HepG2 (cell line): ENCODE data around the gene ZNF491. TPM values are rescaled to one million over a fixed set of nuclear protein-coding genes. Genes with fewer than 3 reads are reported as not detected.

ENCODE experiments used
- AGO2 ChIP-seq: fragments of 200-400 bp; formaldehyde crosslinking; optimal IDR thresholded peaks from 2 replicates; pipeline ENCODE3; 2017; ENCODE audit warnings: mild to moderate bottlenecking, low read depth, low read length, moderate library complexity
- ARNTL ChIP-seq: sonication (generic); formaldehyde crosslinking; IDR thresholded peaks from 2 replicates; pipeline ENCODE4 v1.4.0; 2020; ENCODE audit warnings: mild to moderate bottlenecking, missing genetic modification reagents
- ASH2L ChIP-seq: fragments of 300-600, 200-600 bp; sonication (generic); IDR thresholded peaks from 2 replicates; pipeline ENCODE4 v1.7.0; 2017; ENCODE audit warnings: low read depth, mild to moderate bottlenecking, moderate library complexity, mixed read lengths, low read length; ENCODE audit not compliant: insufficient read length
- BORCS8-MEF2B ChIP-seq: sonication (generic); formaldehyde crosslinking; IDR thresholded peaks from 2 replicates; pipeline ENCODE4 v1.8.0; 2022; ENCODE audit warnings: mild to moderate bottlenecking, missing genetic modification reagents
- DNMT1 ChIP-seq: sonication (generic); formaldehyde crosslinking; IDR thresholded peaks from 2 replicates; pipeline ENCODE4 v1.5.1; 2020; ENCODE audit warnings: mild to moderate bottlenecking, missing genetic modification reagents
- IKZF1 ChIP-seq: fragments of 450-650 bp; IDR thresholded peaks from 2 replicates; pipeline ENCODE4 v1.7.1; 2016
- IKZF4 ChIP-seq: sonication (generic); formaldehyde crosslinking; IDR thresholded peaks from 2 replicates; pipeline ENCODE4 v1.5.1; 2020; ENCODE audit warnings: borderline replicate concordance, mild to moderate bottlenecking, low read depth, missing genetic modification reagents; ENCODE audit errors: not compliant biosample characterization
- MED13 ChIP-seq: sonication (generic); formaldehyde crosslinking; IDR thresholded peaks from 2 replicates; pipeline ENCODE4 v1.5.0; 2020; ENCODE audit warnings: missing genetic modification reagents
- MEF2D ChIP-seq: sonication (generic); formaldehyde crosslinking; IDR thresholded peaks from 2 replicates; pipeline ENCODE4 v1.5.1; 2020; ENCODE audit warnings: mild to moderate bottlenecking, missing genetic modification reagents
- MXD4 ChIP-seq: IDR thresholded peaks from 2 replicates; pipeline ENCODE4 v1.6.1; 2016; ENCODE audit warnings: mild to moderate bottlenecking, missing biosample characterization, missing genetic modification reagents
- NCOA5 ChIP-seq: sonication (generic); formaldehyde crosslinking; IDR thresholded peaks from 2 replicates; pipeline ENCODE4 v1.4.0; 2020; ENCODE audit warnings: missing genetic modification reagents
- NRL ChIP-seq: sonication (generic); formaldehyde crosslinking; IDR thresholded peaks from 2 replicates; pipeline ENCODE4 v1.5.0; 2020; ENCODE audit warnings: missing genetic modification reagents, mild to moderate bottlenecking, moderate library complexity, borderline replicate concordance
- PAX8 ChIP-seq: sonication (generic); formaldehyde crosslinking; IDR thresholded peaks from 2 replicates; pipeline ENCODE4 v1.8.0; 2022; ENCODE audit warnings: mild to moderate bottlenecking, missing genetic modification reagents, borderline replicate concordance
- RBAK ChIP-seq: sonication (generic); formaldehyde crosslinking; IDR thresholded peaks from 2 replicates; pipeline ENCODE4 v1.5.1; 2020; ENCODE audit warnings: mild to moderate bottlenecking, missing genetic modification reagents
- RXRA ChIP-seq: sonication (generic); formaldehyde crosslinking; IDR thresholded peaks from 2 replicates; pipeline ENCODE4 v1.5.1; 2020; ENCODE audit warnings: missing genetic modification reagents
- SP5 ChIP-seq: IDR thresholded peaks from 2 replicates; pipeline ENCODE4 v1.6.1; 2016; ENCODE audit warnings: low read depth, borderline replicate concordance
- ZKSCAN8 ChIP-seq: IDR thresholded peaks from 2 replicates; pipeline ENCODE4 v1.6.1; 2016; ENCODE audit warnings: borderline replicate concordance, missing genetic modification reagents, missing compliant biosample characterization
- ZNF124 ChIP-seq: sonication (generic); formaldehyde crosslinking; IDR thresholded peaks from 2 replicates; pipeline ENCODE4 v1.4.0; 2020; ENCODE audit warnings: missing genetic modification reagents
- ZNF274 ChIP-seq: sonication (generic); formaldehyde crosslinking; IDR thresholded peaks from 2 replicates; pipeline ENCODE4 v1.5.1; 2020; ENCODE audit warnings: mild to moderate bottlenecking, missing genetic modification reagents
- ZNF619 ChIP-seq: sonication (generic); formaldehyde crosslinking; IDR thresholded peaks from 2 replicates; pipeline ENCODE4 v1.4.0; 2020; ENCODE audit warnings: mild to moderate bottlenecking, missing genetic modification reagents
- ZNF761 ChIP-seq: sonication (generic); formaldehyde crosslinking; conservative IDR thresholded peaks from 2 replicates; pipeline ENCODE4 v1.4.0; 2020; ENCODE audit warnings: mild to moderate bottlenecking, missing genetic modification reagents
- ZNF782 ChIP-seq: sonication (generic); formaldehyde crosslinking; IDR thresholded peaks from 2 replicates; pipeline ENCODE4 v1.4.0; 2020; ENCODE audit warnings: missing genetic modification reagents, mild to moderate bottlenecking, borderline replicate concordance
- polyA plus RNA-seq, 8 experiments: library from polyadenylated mRNA; depleted of rRNA in 3 of 8; stranded (reverse) in 7 of 8; unstranded in 1 of 8; fragments of >200 nt; fragmentation: Illumina TruSeq in 4 of 8; extraction: Trizol in 4 of 8; gene quantifications; 2 replicates each; pipeline versions ENCODE4 v1.2.1 to v1.2.3, GENCODE V29; 2011 to 2016; ENCODE audit warnings: low read depth in 4 of 8, missing spikeins in 1 of 8, mixed read lengths in 1 of 8; ENCODE audit not compliant: insufficient read depth in 1 of 8
- total RNA-seq, 5 experiments: library from RNA; depleted of rRNA; stranded (reverse); fragments of >200 nt; fragmentation: Illumina TruSeq; extraction: Trizol; gene quantifications; 2 replicates each; pipeline ENCODE4 v1.2.3, GENCODE V29; 2016; ENCODE audit warnings: low read depth in 1 of 5
- TF ChIP-seq, protein P1 (sequence below): sonication (generic); formaldehyde crosslinking; IDR thresholded peaks from 2 replicates; pipeline ENCODE4 v1.4.0; 2020; ENCODE audit warnings: missing genetic modification reagents, mild to moderate bottlenecking, borderline replicate concordance
- TF ChIP-seq, protein P2 (sequence below): sonication (generic); IDR thresholded peaks from 2 replicates; pipeline ENCODE4 v1.6.1; 2016; ENCODE audit warnings: low read depth, borderline replicate concordance
- TF ChIP-seq, protein P3 (sequence below): sonication (generic); formaldehyde crosslinking; IDR thresholded peaks from 2 replicates; pipeline ENCODE4 v1.4.0; 2020; ENCODE audit warnings: low read depth, mild to moderate bottlenecking, missing genetic modification reagents
- TF ChIP-seq, protein P4 (sequence below): sonication (generic); formaldehyde crosslinking; IDR thresholded peaks from 2 replicates; pipeline ENCODE4 v1.8.0; 2022; ENCODE audit warnings: mild to moderate bottlenecking, missing genetic modification reagents, moderate library complexity

The ZNF491 gene
- total and polyA plus RNA-seq, 2 of the 13 experiments (the other 11 are each of a cell fraction or from before 2014, with no cell fraction given): 0.57 to 2.2 TPM

DNA sequence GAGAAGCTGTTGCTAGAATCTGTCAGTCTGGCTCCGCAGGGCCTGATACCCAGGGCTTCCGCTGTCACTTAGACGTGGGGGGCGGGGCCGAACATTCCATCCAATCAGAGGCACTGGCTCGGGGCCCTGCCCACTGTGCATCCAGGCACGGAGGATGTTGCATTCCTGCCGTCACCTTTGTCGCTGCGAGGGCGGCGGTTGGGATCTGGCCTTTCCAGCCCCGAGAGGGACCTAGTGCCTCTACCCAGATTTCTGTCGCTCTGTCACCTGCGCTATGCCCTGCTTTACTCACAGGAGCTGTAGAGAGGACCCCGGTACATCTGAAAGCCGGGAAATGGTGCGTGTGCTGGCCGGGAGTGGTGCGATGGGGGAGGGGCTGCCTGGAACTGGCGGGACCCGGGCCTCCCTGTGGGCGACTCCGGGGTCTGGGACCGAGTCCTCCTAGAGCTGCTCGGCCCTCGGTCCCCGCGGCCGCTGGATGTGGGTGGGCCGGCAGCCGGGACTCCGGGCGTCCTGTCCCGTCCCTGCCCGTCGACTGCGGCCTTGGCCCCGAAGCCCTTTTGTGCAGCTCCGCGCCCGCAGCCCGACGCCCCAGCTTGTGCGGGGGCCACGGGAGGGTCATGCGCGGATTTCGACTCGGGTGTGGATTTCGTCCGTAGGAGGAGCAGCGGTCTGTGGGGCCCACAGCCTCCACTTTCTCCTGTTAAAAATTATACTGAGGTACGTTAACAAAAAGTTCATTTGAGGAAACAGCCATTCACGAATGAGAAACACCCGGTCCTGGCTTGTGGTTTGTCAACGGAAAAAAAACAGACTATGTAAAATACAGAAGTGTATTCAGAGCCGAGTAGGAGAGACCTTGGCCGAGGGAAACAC lies 50.5 kb downstream of the ZNF491 start, which contains the start of gene ZNF439 (continued):
- TF ChIP-seq, protein P1, sequence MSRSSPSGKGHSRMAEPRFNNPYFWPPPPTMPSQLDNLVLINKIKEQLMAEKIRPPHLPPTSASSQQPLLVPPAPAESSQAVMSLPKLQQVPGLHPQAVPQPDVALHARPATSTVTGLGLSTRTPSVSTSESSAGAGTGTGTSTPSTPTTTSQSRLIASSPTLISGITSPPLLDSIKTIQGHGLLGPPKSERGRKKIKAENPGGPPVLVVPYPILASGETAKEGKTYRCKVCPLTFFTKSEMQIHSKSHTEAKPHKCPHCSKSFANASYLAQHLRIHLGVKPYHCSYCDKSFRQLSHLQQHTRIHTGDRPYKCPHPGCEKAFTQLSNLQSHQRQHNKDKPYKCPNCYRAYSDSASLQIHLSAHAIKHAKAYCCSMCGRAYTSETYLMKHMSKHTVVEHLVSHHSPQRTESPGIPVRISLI (CRISPR knock-in tag): peak; percentile 10; the same call in 1 of the 2 replicates
- TF ChIP-seq MEF2D (CRISPR knock-in tag) (no peak; the same call in 1 of the 2 replicates), ZNF619 (CRISPR knock-in tag) (0 out of 2 replicates have a peak, but pooled peaks have one; percentile 23), ZNF124 (no peak), RXRA (CRISPR knock-in tag) (no peak; the same call in 1 of the 2 replicates), PAX8 (CRISPR knock-in tag) (0 out of 2 replicates have a peak, but pooled peaks have one; percentile 56), ZNF761 (CRISPR knock-in tag) (peak; percentile 83), AGO2 (no peak), MED13 (no peak), RBAK (CRISPR knock-in tag) (no peak), NRL (CRISPR knock-in tag) (peak; percentile 71; the same call in 1 of the 2 replicates), ZNF274 (CRISPR knock-in tag) (peak; percentile 50; the same call in 1 of the 2 replicates), ZNF782 (CRISPR knock-in tag) (peak; percentile 60; the same call in 1 of the 2 replicates), ZKSCAN8 (CRISPR knock-in tag) (no peak), IKZF1 (no peak), ASH2L (peak; percentile 49), IKZF4 (CRISPR knock-in tag) (no peak), ARNTL (peak; percentile 54; the same call in 1 of the 2 replicates), DNMT1 (CRISPR knock-in tag) (no peak), SP5 (no peak), MXD4 (CRISPR knock-in tag) (no peak), BORCS8-MEF2B (CRISPR knock-in tag) (peak; percentile 41; the same call in 1 of the 2 replicates), NCOA5 (CRISPR knock-in tag) (no peak)
- TF ChIP-seq, protein P2, sequence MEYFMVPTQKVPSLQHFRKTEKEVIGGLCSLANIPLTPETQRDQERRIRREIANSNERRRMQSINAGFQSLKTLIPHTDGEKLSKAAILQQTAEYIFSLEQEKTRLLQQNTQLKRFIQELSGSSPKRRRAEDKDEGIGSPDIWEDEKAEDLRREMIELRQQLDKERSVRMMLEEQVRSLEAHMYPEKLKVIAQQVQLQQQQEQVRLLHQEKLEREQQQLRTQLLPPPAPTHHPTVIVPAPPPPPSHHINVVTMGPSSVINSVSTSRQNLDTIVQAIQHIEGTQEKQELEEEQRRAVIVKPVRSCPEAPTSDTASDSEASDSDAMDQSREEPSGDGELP: no peak
- TF ChIP-seq, protein P3, sequence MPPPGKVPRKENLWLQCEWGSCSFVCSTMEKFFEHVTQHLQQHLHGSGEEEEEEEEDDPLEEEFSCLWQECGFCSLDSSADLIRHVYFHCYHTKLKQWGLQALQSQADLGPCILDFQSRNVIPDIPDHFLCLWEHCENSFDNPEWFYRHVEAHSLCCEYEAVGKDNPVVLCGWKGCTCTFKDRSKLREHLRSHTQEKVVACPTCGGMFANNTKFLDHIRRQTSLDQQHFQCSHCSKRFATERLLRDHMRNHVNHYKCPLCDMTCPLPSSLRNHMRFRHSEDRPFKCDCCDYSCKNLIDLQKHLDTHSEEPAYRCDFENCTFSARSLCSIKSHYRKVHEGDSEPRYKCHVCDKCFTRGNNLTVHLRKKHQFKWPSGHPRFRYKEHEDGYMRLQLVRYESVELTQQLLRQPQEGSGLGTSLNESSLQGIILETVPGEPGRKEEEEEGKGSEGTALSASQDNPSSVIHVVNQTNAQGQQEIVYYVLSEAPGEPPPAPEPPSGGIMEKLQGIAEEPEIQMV (CRISPR knock-in tag): no peak
- TF ChIP-seq, protein P4, sequence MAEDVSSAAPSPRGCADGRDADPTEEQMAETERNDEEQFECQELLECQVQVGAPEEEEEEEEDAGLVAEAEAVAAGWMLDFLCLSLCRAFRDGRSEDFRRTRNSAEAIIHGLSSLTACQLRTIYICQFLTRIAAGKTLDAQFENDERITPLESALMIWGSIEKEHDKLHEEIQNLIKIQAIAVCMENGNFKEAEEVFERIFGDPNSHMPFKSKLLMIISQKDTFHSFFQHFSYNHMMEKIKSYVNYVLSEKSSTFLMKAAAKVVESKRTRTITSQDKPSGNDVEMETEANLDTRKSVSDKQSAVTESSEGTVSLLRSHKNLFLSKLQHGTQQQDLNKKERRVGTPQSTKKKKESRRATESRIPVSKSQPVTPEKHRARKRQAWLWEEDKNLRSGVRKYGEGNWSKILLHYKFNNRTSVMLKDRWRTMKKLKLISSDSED (CRISPR knock-in tag): no peak
